ENCODE results near the gene RALGPS1. TPM values are rescaled to one million over a fixed set of nuclear protein-coding genes. Genes with fewer than 3 reads are reported as not detected.

Gene RALGPS1
- total and polyA plus RNA-seq, 2 of the 13 experiments (the other 11 are each of a cell fraction or from before 2014, with no cell fraction given): 3.7 to 6.5 TPM

DNA sequence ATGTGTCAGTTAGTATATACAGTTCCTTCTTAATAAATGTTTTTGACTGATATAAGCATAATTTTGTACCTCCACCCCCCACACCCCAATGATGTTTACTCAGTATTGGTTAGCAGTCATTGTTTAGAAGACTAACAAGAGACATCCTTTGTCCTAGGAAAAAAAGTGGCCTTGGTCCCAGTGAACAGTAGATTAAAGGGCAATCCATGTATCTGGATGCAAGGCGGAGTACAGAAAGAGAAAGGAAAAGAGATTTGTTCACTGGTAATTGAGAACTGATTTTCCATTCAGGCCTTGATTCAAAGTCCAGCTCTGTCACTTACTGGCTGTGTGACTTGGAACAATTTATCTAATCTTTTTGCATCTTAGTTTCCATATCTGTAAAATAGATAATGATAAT lies 4.6 kb downstream of the RALGPS1 start (continued):
- TF ChIP-seq ZNF180 (CRISPR knock-in tag; IDR thresholded peaks at IDR 0.05; ENCODE audit: borderline replicate concordance, low read depth) (no peak), ZNF790 (CRISPR knock-in tag; IDR thresholded peaks at IDR 0.05; ENCODE audit: borderline replicate concordance) (no peak), ZNF660 (CRISPR knock-in tag; IDR thresholded peaks at IDR 0.05; ENCODE audit: borderline replicate concordance, low read depth) (no peak), ZSCAN21 (CRISPR knock-in tag; IDR thresholded peaks at IDR 0.05; ENCODE audit: borderline replicate concordance) (no peak), ZNF781 (CRISPR knock-in tag; IDR thresholded peaks at IDR 0.05; ENCODE audit: borderline replicate concordance, not compliant biosample characterization) (no peak), RXRA (CRISPR knock-in tag; IDR thresholded peaks at IDR 0.05) (no peak), U2AF2 (IDR thresholded peaks at IDR 0.05; ENCODE audit: low read depth, low read length) (no peak), SNAI1 (CRISPR knock-in tag; IDR thresholded peaks at IDR 0.05; ENCODE audit: borderline replicate concordance) (no peak), MED13 (CRISPR knock-in tag; IDR thresholded peaks at IDR 0.05) (no peak), POLR2AphosphoS5 (IDR thresholded peaks at IDR 0.05; ENCODE audit: low read depth, low read length) (no peak), ZBTB38 (CRISPR knock-in tag; IDR thresholded peaks at IDR 0.05) (no peak), ZNF644 (CRISPR knock-in tag; IDR thresholded peaks at IDR 0.05; ENCODE audit: low read depth) (peak; percentile 57), RBM22 (optimal IDR thresholded peaks at IDR 0.05; ENCODE audit: low read length) (no peak), KAT8 (CRISPR knock-in tag; IDR thresholded peaks at IDR 0.05) (0 out of 2 replicates have a peak, but pooled peaks have one; percentile 27), MTA3 (CRISPR knock-in tag; IDR thresholded peaks at IDR 0.05) (no peak), ZNF451 (CRISPR knock-in tag; IDR thresholded peaks at IDR 0.05) (no peak), ZSCAN30 (CRISPR knock-in tag; IDR thresholded peaks at IDR 0.05) (no peak), GFI1 (CRISPR knock-in tag; IDR thresholded peaks at IDR 0.05; ENCODE audit: borderline replicate concordance) (peak; percentile 95), PCBP1 (IDR thresholded peaks at IDR 0.05; ENCODE audit: borderline replicate concordance, low read depth, low read length) (no peak), ZKSCAN8 (CRISPR knock-in tag; IDR thresholded peaks at IDR 0.05; ENCODE audit: borderline replicate concordance) (no peak), SAP130 (CRISPR knock-in tag; IDR thresholded peaks at IDR 0.05; ENCODE audit: low read depth) (peak; percentile 64), MLLT10 (CRISPR knock-in tag; IDR thresholded peaks at IDR 0.05) (no peak), SKI (IDR thresholded peaks at IDR 0.05; ENCODE audit: partially characterized antibody) (peak; percentile 24), ZNF138 (CRISPR knock-in tag; IDR thresholded peaks at IDR 0.05; ENCODE audit: low read depth) (no peak)
- TF ChIP-seq, protein P1, sequence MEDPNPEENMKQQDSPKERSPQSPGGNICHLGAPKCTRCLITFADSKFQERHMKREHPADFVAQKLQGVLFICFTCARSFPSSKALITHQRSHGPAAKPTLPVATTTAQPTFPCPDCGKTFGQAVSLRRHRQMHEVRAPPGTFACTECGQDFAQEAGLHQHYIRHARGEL (CRISPR knock-in tag; IDR thresholded peaks at IDR 0.05): no peak
- TF ChIP-seq, protein P2, sequence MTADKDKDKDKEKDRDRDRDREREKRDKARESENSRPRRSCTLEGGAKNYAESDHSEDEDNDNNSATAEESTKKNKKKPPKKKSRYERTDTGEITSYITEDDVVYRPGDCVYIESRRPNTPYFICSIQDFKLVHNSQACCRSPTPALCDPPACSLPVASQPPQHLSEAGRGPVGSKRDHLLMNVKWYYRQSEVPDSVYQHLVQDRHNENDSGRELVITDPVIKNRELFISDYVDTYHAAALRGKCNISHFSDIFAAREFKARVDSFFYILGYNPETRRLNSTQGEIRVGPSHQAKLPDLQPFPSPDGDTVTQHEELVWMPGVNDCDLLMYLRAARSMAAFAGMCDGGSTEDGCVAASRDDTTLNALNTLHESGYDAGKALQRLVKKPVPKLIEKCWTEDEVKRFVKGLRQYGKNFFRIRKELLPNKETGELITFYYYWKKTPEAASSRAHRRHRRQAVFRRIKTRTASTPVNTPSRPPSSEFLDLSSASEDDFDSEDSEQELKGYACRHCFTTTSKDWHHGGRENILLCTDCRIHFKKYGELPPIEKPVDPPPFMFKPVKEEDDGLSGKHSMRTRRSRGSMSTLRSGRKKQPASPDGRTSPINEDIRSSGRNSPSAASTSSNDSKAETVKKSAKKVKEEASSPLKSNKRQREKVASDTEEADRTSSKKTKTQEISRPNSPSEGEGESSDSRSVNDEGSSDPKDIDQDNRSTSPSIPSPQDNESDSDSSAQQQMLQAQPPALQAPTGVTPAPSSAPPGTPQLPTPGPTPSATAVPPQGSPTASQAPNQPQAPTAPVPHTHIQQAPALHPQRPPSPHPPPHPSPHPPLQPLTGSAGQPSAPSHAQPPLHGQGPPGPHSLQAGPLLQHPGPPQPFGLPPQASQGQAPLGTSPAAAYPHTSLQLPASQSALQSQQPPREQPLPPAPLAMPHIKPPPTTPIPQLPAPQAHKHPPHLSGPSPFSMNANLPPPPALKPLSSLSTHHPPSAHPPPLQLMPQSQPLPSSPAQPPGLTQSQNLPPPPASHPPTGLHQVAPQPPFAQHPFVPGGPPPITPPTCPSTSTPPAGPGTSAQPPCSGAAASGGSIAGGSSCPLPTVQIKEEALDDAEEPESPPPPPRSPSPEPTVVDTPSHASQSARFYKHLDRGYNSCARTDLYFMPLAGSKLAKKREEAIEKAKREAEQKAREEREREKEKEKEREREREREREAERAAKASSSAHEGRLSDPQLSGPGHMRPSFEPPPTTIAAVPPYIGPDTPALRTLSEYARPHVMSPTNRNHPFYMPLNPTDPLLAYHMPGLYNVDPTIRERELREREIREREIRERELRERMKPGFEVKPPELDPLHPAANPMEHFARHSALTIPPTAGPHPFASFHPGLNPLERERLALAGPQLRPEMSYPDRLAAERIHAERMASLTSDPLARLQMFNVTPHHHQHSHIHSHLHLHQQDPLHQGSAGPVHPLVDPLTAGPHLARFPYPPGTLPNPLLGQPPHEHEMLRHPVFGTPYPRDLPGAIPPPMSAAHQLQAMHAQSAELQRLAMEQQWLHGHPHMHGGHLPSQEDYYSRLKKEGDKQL (CRISPR knock-in tag; IDR thresholded peaks at IDR 0.05; ENCODE audit: low read depth): no peak

Measured in HepG2 (cell line).